Chondrocyte (in vitro differentiated cells): Measurements from ENCODE around the gene PRKAR2B. TPM values are rescaled to one million over a fixed set of nuclear protein-coding genes. Genes with fewer than 3 reads are reported as not detected.

Experiments
- DNase-seq: peaks from one replicate; pipeline ENCODE4 v3.0.0; 2021; ENCODE audit warnings: mixed read lengths, low spot score
- H3K27ac Mint-ChIP-seq: one replicate; pipeline ENCODE4 v1.8.0; 2021; ENCODE audit warnings: mild to moderate bottlenecking, moderate library complexity, mixed read lengths; ENCODE audit not compliant: unreplicated experiment
- H3K27me3 Mint-ChIP-seq: 2 replicates; pipeline ENCODE4 v1.8.0; 2021; ENCODE audit warnings: low read depth, mixed read lengths
- H3K36me3 Mint-ChIP-seq: 2 replicates; pipeline ENCODE4 v1.8.0; 2021; ENCODE audit warnings: low read depth, mixed read lengths
- H3K4me1 Mint-ChIP-seq: 2 replicates; pipeline ENCODE4 v1.8.0; 2021; ENCODE audit warnings: low read depth, mild to moderate bottlenecking, mixed read lengths
- H3K4me3 Mint-ChIP-seq: one replicate; pipeline ENCODE4 v1.8.0; 2021; ENCODE audit warnings: mild to moderate bottlenecking, moderate library complexity, mixed read lengths; ENCODE audit not compliant: unreplicated experiment
- H3K9me3 Mint-ChIP-seq: 2 replicates; pipeline ENCODE4 v1.8.0; 2021; ENCODE audit warnings: low read depth, mixed read lengths
- CTCF ChIP-seq: fragments of 200-600 bp; sonication (generic); IDR thresholded peaks from 2 replicates; pipeline ENCODE4 v1.5.0; 2021; ENCODE audit warnings: antibody characterized with exemption, mild to moderate bottlenecking, moderate library complexity
- total RNA-seq: library from RNA; stranded (reverse); gene quantifications from 3 replicates; pipeline ENCODE4 v1.2.1, GENCODE V29; 2021

Gene PRKAR2B
- total RNA-seq, 1 donor from 2014 or later = 0.87 TPM

DNA sequence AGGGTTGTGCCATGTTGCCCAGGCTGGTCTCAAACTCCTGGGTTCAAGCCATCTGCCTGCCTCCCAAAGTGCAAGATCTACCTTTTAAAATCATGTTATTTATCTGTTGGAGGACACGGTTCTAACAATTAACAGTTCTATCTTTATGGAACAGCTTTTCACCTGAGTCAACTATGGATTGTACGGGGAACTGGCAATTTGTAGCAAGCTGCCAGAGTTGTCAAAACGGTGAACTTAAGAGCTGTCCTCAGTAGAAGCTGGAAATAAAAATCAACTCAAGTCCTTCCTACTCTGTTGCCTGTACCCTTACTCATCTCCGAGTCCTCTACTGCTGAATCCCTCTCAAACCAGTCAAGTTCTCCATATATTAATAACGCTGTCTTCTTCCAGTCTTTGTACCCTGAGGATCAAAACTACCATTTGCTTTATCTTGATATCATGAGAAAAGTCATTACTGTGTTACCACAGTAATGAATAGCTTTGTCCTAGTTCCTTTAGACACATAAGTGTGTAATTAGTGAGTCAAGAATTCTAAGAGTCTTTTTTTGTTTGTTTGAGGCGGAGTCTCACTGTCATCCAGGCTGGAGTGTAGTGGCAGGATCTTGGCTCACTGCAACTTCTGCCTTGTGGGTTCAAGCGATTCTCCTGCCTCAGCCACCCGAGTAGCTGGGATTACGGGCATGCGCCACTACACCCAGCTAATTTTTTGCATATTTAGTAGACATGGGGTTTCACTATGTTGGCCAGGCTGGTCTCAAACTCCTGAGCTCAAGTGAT lies 152.5 kb downstream of the PRKAR2B start:
- TF ChIP-seq CTCF = no peak
- no peaks in the 10 kb centered on the region for H3K9me3 Mint-ChIP-seq
- DNase-seq = no peak
- peak overlapping the region; percentile 6 for H3K27ac Mint-ChIP-seq
- H3K36me3 Mint-ChIP-seq = peaks cover 22% of the 10 kb centered on the region
- H3K4me3 Mint-ChIP-seq = no peak overlapping the region
- no peaks in the 10 kb centered on the region for H3K27me3 Mint-ChIP-seq
- peaks cover 7% of the 10 kb centered on the region for H3K4me1 Mint-ChIP-seq

- peak; percentile 75 for TF ChIP-seq CTCF
- Mint-ChIP-seq H3K27me3 (no peaks in the 10 kb centered on the region), H3K36me3 (peaks cover 27% of the 10 kb centered on the region), H3K4me1 (peaks cover 14% of the 10 kb centered on the region), H3K4me3 (no peak overlapping the region), H3K27ac (no peak overlapping the region), H3K9me3 (no peaks in the 10 kb centered on the region)
- no peak for DNase-seq
Observed at GRCh38 chr7:107201795-107202450, 157.4 kb downstream of the PRKAR2B start.

- Mint-ChIP-seq H3K36me3 (peaks cover 23% of the 10 kb centered on the region), H3K4me1 (peaks cover 30% of the 10 kb centered on the region), H3K4me3 (no peak overlapping the region), H3K9me3 (no peaks in the 10 kb centered on the region), H3K27me3 (no peaks in the 10 kb centered on the region), H3K27ac (no peak overlapping the region)
- TF ChIP-seq CTCF = no peak
- DNase-seq = no peak
Observed at GRCh38 chr7:107203607-107204006, 159.1 kb downstream of the PRKAR2B start.

DNA sequence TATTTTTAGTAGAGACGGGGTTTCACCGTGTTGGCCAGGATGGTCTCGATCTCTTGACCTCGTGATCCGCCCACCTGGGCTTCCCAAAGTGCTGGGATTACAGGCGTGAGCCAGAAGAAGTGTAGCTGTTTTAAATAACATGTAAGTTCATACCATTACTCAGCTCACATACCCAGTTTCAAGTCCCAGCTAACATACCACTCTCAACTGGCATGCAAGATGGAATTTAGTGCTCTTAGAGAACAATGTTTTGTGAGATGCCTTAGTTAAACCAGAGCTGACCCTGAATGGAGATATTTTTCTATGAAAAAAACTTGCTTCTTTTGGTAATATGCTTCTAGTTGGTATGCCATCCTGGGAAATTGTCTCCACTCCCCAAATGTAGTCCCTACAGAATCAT lies 161.6 kb downstream of the PRKAR2B start:
- no peak for DNase-seq
- H3K4me1 Mint-ChIP-seq = peaks cover 35% of the 10 kb centered on the region
- H3K27me3 Mint-ChIP-seq = no peaks in the 10 kb centered on the region
- H3K27ac Mint-ChIP-seq = peak overlapping the region; percentile 71
- TF ChIP-seq CTCF = no peak
- H3K36me3 Mint-ChIP-seq = peaks cover 28% of the 10 kb centered on the region
- no peaks in the 10 kb centered on the region for H3K9me3 Mint-ChIP-seq
- no peak overlapping the region for H3K4me3 Mint-ChIP-seq

- TF ChIP-seq CTCF = no peak
- no peak for DNase-seq
- Mint-ChIP-seq H3K27ac (no peak overlapping the region), H3K9me3 (no peaks in the 10 kb centered on the region), H3K4me1 (peaks cover 35% of the 10 kb centered on the region), H3K27me3 (no peaks in the 10 kb centered on the region), H3K4me3 (no peak overlapping the region), H3K36me3 (peaks cover 25% of the 10 kb centered on the region)
Observed at GRCh38 chr7:107206706-107207105, 162.2 kb downstream of the PRKAR2B start.
